HEK293 (cell line): ENCODE measurements around the gene FAM98C.

ENCODE experiments used
- CTCF ChIA-PET: fragments of 350-600 bp; formaldehyde crosslinking; extraction: SDS; loops from one replicate; lab custom pipeline; 2021; ENCODE audit warnings: antibody characterized with exemption; lab: Yijun Ruan, JAX
- POLR2A ChIA-PET: fragments of 300-600 bp; formaldehyde crosslinking; extraction: SDS; loops from one replicate; lab custom pipeline; 2020; ENCODE audit warnings: antibody characterized with exemption, inconsistent platforms; lab: Yijun Ruan, JAX
- H3K27ac ChIP-seq: fragments of 200-500 bp; sonication (Bioruptor generic); 2 replicates; pipeline ENCODE4 v1.5.1; 2014; ENCODE audit warnings: low read depth, low read length, control low read depth, inconsistent platforms; ENCODE audit errors: extremely low read depth
- H3K36me3 ChIP-seq, 2 experiments: fragments of 200-500 bp in 1 of 2; sonication (Bioruptor generic) in 1 of 2; 1 replicate in 1 of 2; 2 replicates in 1 of 2; pipeline ENCODE4 v1.5.1; 2014 to 2017; ENCODE audit warnings: inconsistent platforms in 2 of 2, low read length in 2 of 2; ENCODE audit not compliant: control insufficient read depth in 2 of 2, insufficient read depth in 1 of 2
- H3K4me1 ChIP-seq: fragments of 200-500 bp; sonication (Bioruptor generic); 2 replicates; pipeline ENCODE4 v1.5.1; 2014; ENCODE audit warnings: mild to moderate bottlenecking, low read length, inconsistent platforms; ENCODE audit not compliant: control insufficient read depth, insufficient read depth
- H3K4me3 ChIP-seq: 2 replicates; pipeline ENCODE4 v1.5.1; 2011; ENCODE audit warnings: low read depth, mild to moderate bottlenecking, control low read depth, low read length, moderate library complexity
- H3K9me3 ChIP-seq: fragments of 200-500 bp; sonication (Bioruptor generic); 2 replicates; pipeline ENCODE4 v1.5.1; 2014; ENCODE audit warnings: low read depth, low read length, inconsistent platforms; ENCODE audit not compliant: control insufficient read depth, insufficient read depth
- BCL11A ChIP-seq: fragments of 450-650 bp; formaldehyde crosslinking; IDR thresholded peaks from 2 replicates; pipeline ENCODE4 v1.5.1; 2016; ENCODE audit warnings: low read depth, missing biosample characterization, missing genetic modification characterization
- KLF1 ChIP-seq: fragments of 450-650 bp; formaldehyde crosslinking; IDR thresholded peaks from 2 replicates; pipeline ENCODE4 v1.5.1; 2016; ENCODE audit warnings: missing biosample characterization, missing genetic modification characterization
- PRDM2 ChIP-seq: fragments of 450-650 bp; formaldehyde crosslinking; IDR thresholded peaks from 2 replicates; pipeline ENCODE4 v1.5.1; 2016; ENCODE audit warnings: missing biosample characterization, missing genetic modification characterization, borderline replicate concordance
- ZBTB7A ChIP-seq: fragments of 450-650 bp; formaldehyde crosslinking; IDR thresholded peaks from 2 replicates; pipeline ENCODE4 v1.5.1; 2016; ENCODE audit warnings: low read depth, missing biosample characterization, missing genetic modification characterization
- ZFHX2 ChIP-seq: fragments of 450-650 bp; formaldehyde crosslinking; conservative IDR thresholded peaks from 2 replicates; pipeline ENCODE4 v1.5.1; 2016; ENCODE audit warnings: missing biosample characterization, missing genetic modification characterization
- ZNF133 ChIP-seq: fragments of 450-650 bp; formaldehyde crosslinking; IDR thresholded peaks from 2 replicates; pipeline ENCODE4 v1.5.1; 2016; ENCODE audit warnings: missing biosample characterization, missing genetic modification characterization
- ZNF169 ChIP-seq: fragments of 450-650 bp; formaldehyde crosslinking; IDR thresholded peaks from 2 replicates; pipeline ENCODE4 v1.5.1; 2016; ENCODE audit warnings: missing biosample characterization, missing genetic modification characterization
- ZNF211 ChIP-seq: fragments of 450-650 bp; formaldehyde crosslinking; IDR thresholded peaks from 2 replicates; pipeline ENCODE4 v1.5.1; 2016; ENCODE audit warnings: low read depth, missing biosample characterization, missing genetic modification characterization
- ZNF23 ChIP-seq: fragments of 450-650 bp; formaldehyde crosslinking; IDR thresholded peaks from 2 replicates; pipeline ENCODE4 v1.5.1; 2016; ENCODE audit warnings: missing biosample characterization, missing genetic modification characterization, borderline replicate concordance
- ZNF366 ChIP-seq: fragments of 450-650 bp; formaldehyde crosslinking; conservative IDR thresholded peaks from 2 replicates; pipeline ENCODE4 v1.5.1; 2016; ENCODE audit warnings: missing biosample characterization, missing genetic modification characterization
- ZNF423 ChIP-seq: fragments of 450-650 bp; formaldehyde crosslinking; IDR thresholded peaks from 2 replicates; pipeline ENCODE4 v1.5.1; 2016; ENCODE audit warnings: missing biosample characterization, missing genetic modification characterization
- ZNF449 ChIP-seq: fragments of 450-650 bp; formaldehyde crosslinking; IDR thresholded peaks from 2 replicates; pipeline ENCODE4 v1.5.1; 2017; ENCODE audit warnings: missing biosample characterization, mild to moderate bottlenecking, missing genetic modification characterization, moderate library complexity
- ZNF488 ChIP-seq: fragments of 450-650 bp; formaldehyde crosslinking; IDR thresholded peaks from 2 replicates; pipeline ENCODE4 v1.5.1; 2016; ENCODE audit warnings: missing biosample characterization, missing genetic modification characterization
- ZNF530 ChIP-seq: fragments of 450-650 bp; formaldehyde crosslinking; IDR thresholded peaks from 2 replicates; pipeline ENCODE4 v1.5.1; 2016; ENCODE audit warnings: low read depth, missing biosample characterization, missing genetic modification characterization
- ZNF549 ChIP-seq: fragments of 450-650 bp; IDR thresholded peaks from 2 replicates; pipeline ENCODE4 v1.5.1; 2018; ENCODE audit warnings: missing biosample characterization, missing genetic modification characterization, mild to moderate bottlenecking, inconsistent platforms, moderate library complexity
- ZNF580 ChIP-seq: fragments of 450-650 bp; formaldehyde crosslinking; IDR thresholded peaks from 2 replicates; pipeline ENCODE4 v1.5.1; 2016; ENCODE audit warnings: missing biosample characterization, missing genetic modification characterization
- ZNF600 ChIP-seq: fragments of 450-650 bp; formaldehyde crosslinking; IDR thresholded peaks from 2 replicates; pipeline ENCODE4 v1.5.1; 2016; ENCODE audit warnings: missing biosample characterization, missing genetic modification characterization
- ZNF76 ChIP-seq: fragments of 450-650 bp; formaldehyde crosslinking; IDR thresholded peaks from 2 replicates; pipeline ENCODE4; 2016; ENCODE audit warnings: low read depth, missing biosample characterization, missing genetic modification characterization, borderline replicate concordance
- ZNF792 ChIP-seq: fragments of 450-650 bp; formaldehyde crosslinking; IDR thresholded peaks from 2 replicates; pipeline ENCODE4 v1.5.1; 2016; ENCODE audit warnings: missing biosample characterization, missing genetic modification characterization
- ZXDB ChIP-seq: fragments of 450-650 bp; formaldehyde crosslinking; IDR thresholded peaks from 2 replicates; pipeline ENCODE4 v1.5.1; 2016; ENCODE audit warnings: missing biosample characterization, missing genetic modification characterization

Gene FAM98C

GRCh38 chr19:38360351-38360750, 42.5 kb upstream of the FAM98C start:
- Histone ChIP-seq H3K4me3 (no peak overlapping the region), H3K4me1 (peaks cover 10% of the 10 kb centered on the region), H3K36me3 (no peaks in the 10 kb centered on the region; a peak in 1 of 3 replicates), H3K27ac (no peak overlapping the region), H3K9me3 (no peaks in the 10 kb centered on the region)
- POLR2A ChIA-PET = interaction anchor here (0.9 to 2.9 kb wide), 5 partner anchors 13 to 27 kb away, joined by 3 to 49 read pairs (median 5); partner anchors contain the start of genes CATSPERG, GGN and PSMD8
- 0 out of 2 replicates have a peak, but pooled peaks have one; percentile 5 for TF ChIP-seq ZNF211 (tag by site-specific recombination)
- no peak for TF ChIP-seq ZNF23
- CTCF ChIA-PET = interaction anchor here (0.6 to 1.4 kb wide), 8 partner anchors 16 to 1435 kb away, joined by 3 to 6 read pairs (median 4); partner anchors contain the start of genes CATSPERG and FAM98C

GRCh38 chr19:38360839-38361631, 41.9 kb upstream of the FAM98C start:
- Histone ChIP-seq H3K27ac (no peak overlapping the region), H3K4me3 (peak overlapping the region; percentile 55), H3K36me3 (no peaks in the 10 kb centered on the region; a peak in 1 of 3 replicates), H3K4me1 (peaks cover 10% of the 10 kb centered on the region), H3K9me3 (no peaks in the 10 kb centered on the region)
- CTCF ChIA-PET = interaction anchor here (0.7 to 1.4 kb wide), 10 partner anchors 15 to 1434 kb away, joined by 3 to 5 read pairs (median 3); partner anchors contain the start of genes CATSPERG and FAM98C
- POLR2A ChIA-PET = interaction anchor here (0.9 to 2.8 kb wide), 10 partner anchors 8 to 27 kb away, joined by 3 to 49 read pairs (median 4); partner anchors contain the start of genes GGN and PSMD8
- TF ChIP-seq ZNF423 = peak; percentile 52; the same call in 1 of the 2 replicates
- TF ChIP-seq ZNF580 (tag by site-specific recombination) = peak; percentile 62; the same call in 1 of the 2 replicates
- TF ChIP-seq ZNF530 (tag by site-specific recombination) = no peak
- TF ChIP-seq KLF1 (tag by site-specific recombination) = peak; percentile 16; the same call in 1 of the 2 replicates
- TF ChIP-seq ZNF792 = 0 out of 2 replicates have a peak, but pooled peaks have one; percentile 28
- peak; percentile 89 for TF ChIP-seq ZNF600 (tag by site-specific recombination)
- TF ChIP-seq ZNF449 (tag by site-specific recombination) = peak; percentile 71
- TF ChIP-seq ZNF549 = no peak
- peak; percentile 59 for TF ChIP-seq ZNF366 (tag by site-specific recombination)
- peak; percentile 27 for TF ChIP-seq PRDM2 (tag by site-specific recombination)
- TF ChIP-seq ZFHX2 (tag by site-specific recombination) = no peak
- TF ChIP-seq ZXDB (tag by site-specific recombination) = peak; percentile 57; the same call in 1 of the 2 replicates
- 0 out of 2 replicates have a peak, but pooled peaks have one; percentile 11 for TF ChIP-seq ZNF488 (tag by site-specific recombination)
- peak; percentile 10; the same call in 1 of the 2 replicates for TF ChIP-seq ZNF76 (tag by site-specific recombination)
- peak; percentile 18; the same call in 1 of the 2 replicates for TF ChIP-seq BCL11A
- 0 out of 2 replicates have a peak, but pooled peaks have one; percentile 33 for TF ChIP-seq ZBTB7A (tag by site-specific recombination)
- peak; percentile 24; the same call in 1 of the 2 replicates for TF ChIP-seq ZNF133 (tag by site-specific recombination)
- TF ChIP-seq ZNF169 (tag by site-specific recombination) = 0 out of 2 replicates have a peak, but pooled peaks have one; percentile 44
